NT2/D1 (cell line): ENCODE measurements around the gene TUBA4B.

Experiments used
- YY1 ChIP-seq: IDR thresholded peaks from 2 replicates; pipeline ENCODE4 v1.6.1; 2011; ENCODE audit not compliant: insufficient read length, insufficient read depth
- ZNF274 ChIP-seq: IDR thresholded peaks from 2 replicates; pipeline ENCODE4 v1.6.1; 2011; ENCODE audit warnings: mild to moderate bottlenecking, low read depth, low read length

DNA sequence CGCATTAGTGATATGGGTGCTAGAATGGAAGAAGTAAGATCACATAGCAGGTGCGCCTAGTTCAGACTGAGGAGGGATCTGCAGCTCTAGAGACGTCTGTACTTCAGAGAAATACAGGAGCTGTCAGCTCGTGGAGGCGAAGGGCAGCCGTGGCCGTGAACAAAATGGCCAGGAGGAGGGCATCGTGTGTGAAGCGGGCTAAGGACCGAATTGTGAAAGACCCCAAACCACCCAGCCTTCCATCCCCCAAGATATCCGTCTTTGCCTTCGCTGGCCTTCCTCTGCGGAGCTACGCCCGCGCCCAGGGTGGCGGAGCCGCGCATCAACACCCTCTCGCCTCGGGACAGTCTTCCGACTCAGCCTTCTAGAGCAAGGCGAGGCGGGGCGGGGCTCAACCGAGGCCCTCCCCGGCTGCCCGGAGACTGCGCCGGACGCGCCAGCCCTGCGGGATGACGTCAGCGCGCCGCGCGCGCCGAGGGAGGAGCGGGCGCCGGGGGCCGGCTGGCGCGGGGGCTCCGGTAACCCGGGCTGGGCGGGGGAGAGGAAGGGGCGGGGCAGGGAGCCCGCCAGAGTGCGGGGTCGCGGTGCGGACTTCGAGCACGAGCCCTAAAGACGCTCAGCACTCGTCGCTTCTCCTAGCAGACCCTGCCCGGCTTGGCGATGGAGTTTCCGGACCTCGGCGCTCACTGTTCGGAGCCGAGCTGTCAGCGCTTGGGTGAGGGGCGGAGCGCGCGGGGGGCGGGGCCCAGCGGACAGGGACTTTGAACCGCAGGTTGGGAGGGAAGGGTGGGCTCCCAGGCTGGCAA is 46.5 kb upstream of the TUBA4B start, which contains the start of gene ZFAND2B:
- TF ChIP-seq ZNF274 (no peak), YY1 (no peak)
